Activated CD4-positive, alpha-beta T cell treated with anti-CD3 and anti-CD28 coated beads, Interleukin-2, amount 10 ng/mL, durations not matched to agents 24 days and 14 days (primary cell): ENCODE measurements around the gene MANF. TPM values are rescaled to one million over a fixed set of nuclear protein-coding genes. Genes with fewer than 3 reads are reported as not detected.

Experiments used
- DNase-seq: peaks from one replicate; pipeline ENCODE4 v3.0.0; 2022
- H3K27ac Mint-ChIP-seq: one replicate; pipeline ENCODE4 v1.8.0; 2022; ENCODE audit warnings: mild to moderate bottlenecking, mixed read lengths
- H3K27me3 Mint-ChIP-seq: one replicate; pipeline ENCODE4 v1.8.0; 2022; ENCODE audit warnings: mixed read lengths
- H3K36me3 Mint-ChIP-seq: one replicate; pipeline ENCODE4 v1.8.0; 2022; ENCODE audit warnings: low read depth, mild to moderate bottlenecking, mixed read lengths
- H3K4me1 Mint-ChIP-seq: one replicate; pipeline ENCODE4 v1.8.0; 2021; ENCODE audit warnings: mixed read lengths
- H3K4me3 Mint-ChIP-seq: one replicate; pipeline ENCODE4 v1.8.0; 2022; ENCODE audit warnings: mild to moderate bottlenecking, moderate library complexity, mixed read lengths
- H3K9me3 Mint-ChIP-seq: one replicate; pipeline ENCODE4 v1.8.0; 2021; ENCODE audit warnings: mixed read lengths
- intact Hi-C: fragments of 100-400 bp; cut with micrococcal nuclease; formaldehyde crosslinking; loops from one replicate; pipeline ENCODE4 v1.15.1; 2023
- total RNA-seq: library from RNA; stranded (reverse); gene quantifications from 2 replicates; pipeline ENCODE4 v1.2.3, GENCODE V29; 2022

The MANF gene
- total RNA-seq, 1 donor from 2014 or later: 229 TPM

DNA sequence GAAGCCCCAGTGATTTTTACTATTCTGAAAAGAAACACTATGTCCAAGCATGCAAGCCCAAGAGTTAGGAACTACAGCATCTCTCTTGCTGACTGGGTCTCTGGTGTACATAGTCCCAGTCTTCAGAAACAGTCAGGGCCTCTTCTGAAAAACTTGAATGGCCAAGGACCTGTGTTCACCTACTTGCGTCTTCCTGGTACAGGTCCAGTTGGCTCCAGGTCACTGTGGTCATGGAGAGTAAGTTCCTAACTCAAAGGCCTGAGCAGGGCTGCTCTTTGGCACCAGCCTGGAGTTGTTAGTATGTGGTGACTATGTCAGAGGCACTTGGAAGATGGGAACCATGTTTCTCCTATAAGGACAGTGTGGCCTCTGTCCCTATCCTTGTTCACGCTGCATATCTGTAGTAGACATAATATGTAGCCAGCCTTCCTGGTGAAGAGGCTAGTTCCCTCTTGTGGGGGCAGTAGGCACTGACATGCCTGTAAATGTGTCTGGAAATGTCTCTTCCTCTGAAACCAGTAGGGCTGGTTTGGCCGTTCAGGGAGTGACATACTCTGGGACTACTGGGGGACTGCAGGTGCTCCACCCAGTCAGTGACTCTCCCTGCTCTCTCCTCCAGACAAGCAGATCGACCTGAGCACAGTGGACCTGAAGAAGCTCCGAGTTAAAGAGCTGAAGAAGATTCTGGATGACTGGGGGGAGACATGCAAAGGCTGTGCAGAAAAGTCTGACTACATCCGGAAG, 3.4 kb downstream of the MANF start:
- Mint-ChIP-seq H3K4me3 (peak overlapping the region; percentile 95), H3K27me3 (no peaks in the 10 kb centered on the region), H3K4me1 (peaks cover 51% of the 10 kb centered on the region), H3K36me3 (peaks cover 55% of the 10 kb centered on the region), H3K27ac (peak overlapping the region; percentile 37), H3K9me3 (no peaks in the 10 kb centered on the region)
- intact Hi-C loops: loop anchor here (5.0 to 10.0 kb wide), 2 partner anchors 406 to 1031 kb away; partner anchors contain the start of gene TMEM115
- no peak for DNase-seq

DNA sequence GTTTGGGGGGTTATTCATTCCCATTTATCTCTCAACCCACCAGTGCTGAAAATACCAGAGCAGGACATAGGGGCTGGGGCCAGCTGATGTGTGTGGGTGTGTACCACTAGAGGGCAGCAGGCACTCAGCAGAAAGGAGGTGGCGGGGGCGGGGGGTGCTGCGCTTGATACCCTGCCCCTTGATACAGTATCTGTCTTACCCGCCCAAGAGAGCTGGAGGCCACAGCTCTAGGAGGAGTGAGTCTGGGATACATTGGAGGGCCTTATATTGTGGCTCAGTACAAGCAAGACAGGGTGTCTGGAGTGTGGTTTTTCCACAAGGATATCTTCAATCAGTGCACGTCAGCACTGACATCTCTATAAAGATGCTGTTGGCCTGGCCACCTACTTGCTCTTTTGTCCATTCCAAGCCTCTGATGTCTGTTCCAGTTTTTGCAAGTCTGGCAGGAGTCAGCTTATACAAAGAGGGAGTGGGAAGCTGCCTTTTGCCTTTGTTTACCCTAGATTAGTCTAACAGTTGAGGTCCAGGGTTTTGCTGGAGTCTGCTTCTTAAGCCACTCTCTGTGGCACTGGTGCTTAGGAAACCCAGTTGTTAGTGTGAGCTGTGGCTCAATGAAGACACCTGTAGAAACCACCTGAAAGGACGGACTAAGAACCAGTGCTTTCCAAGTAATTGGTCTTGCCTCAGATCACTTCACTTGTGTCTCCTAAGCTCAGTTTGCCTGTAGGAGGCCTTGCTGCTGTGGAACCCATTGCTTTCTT, 4.5 kb downstream of the MANF start:
- intact Hi-C loops: loop anchor here (2.0 to 10.0 kb wide), 3 partner anchors 281 to 1032 kb away; partner anchors contain the start of genes TEX264 and TMEM115
- Mint-ChIP-seq H3K4me3 (peak overlapping the region; percentile 19), H3K9me3 (no peaks in the 10 kb centered on the region), H3K27me3 (no peaks in the 10 kb centered on the region), H3K27ac (peak overlapping the region; percentile 54), H3K36me3 (peaks cover 63% of the 10 kb centered on the region), H3K4me1 (peaks cover 53% of the 10 kb centered on the region)
- DNase-seq: peak; percentile 88

DNA sequence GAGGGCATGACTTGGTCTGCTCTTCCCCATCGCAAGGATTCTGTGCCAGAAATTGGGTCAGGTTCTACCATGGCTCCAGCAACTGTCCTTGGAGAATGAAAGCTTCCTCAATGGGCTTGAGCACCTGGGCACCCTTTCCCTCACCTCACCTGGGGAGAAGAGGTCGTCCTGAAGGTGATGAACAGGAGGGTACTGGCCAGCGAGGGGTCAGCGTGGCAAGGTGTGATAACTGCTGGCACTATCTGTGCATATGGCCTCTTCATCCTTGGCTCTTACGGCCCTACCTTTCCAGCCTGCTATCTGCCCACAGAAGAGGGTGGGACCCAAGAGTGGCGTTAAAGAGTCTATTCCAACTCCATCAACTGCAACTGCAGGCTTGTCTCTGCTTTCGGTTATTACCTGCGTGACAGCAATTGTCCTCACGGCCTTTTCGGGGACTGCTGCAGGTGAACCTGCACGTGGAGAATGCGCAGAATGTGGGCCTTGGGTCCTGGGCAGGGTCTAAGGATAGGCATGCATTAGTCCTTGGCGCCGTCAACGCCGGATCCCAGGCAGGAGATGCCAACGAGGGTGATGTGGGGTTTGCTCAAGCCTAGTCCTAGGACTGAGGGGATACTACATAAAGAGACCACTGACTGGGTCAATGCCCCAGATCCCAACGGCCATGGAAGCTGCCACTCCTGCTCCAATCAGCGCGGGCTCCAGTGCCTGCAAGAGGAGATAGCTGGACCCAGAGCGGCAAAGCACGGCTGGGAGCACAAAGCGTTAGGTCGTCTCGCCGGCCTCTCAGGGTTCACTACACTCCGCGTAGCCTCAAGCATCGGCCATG, 5.4 kb downstream of the MANF start:
- H3K4me3 Mint-ChIP-seq: peak overlapping the region; percentile 72
- no peaks in the 10 kb centered on the region for H3K9me3 Mint-ChIP-seq
- H3K4me1 Mint-ChIP-seq: peaks cover 57% of the 10 kb centered on the region
- H3K36me3 Mint-ChIP-seq: peaks cover 62% of the 10 kb centered on the region
- peak overlapping the region; percentile 72 for H3K27ac Mint-ChIP-seq
- no peak for DNase-seq
- H3K27me3 Mint-ChIP-seq: no peaks in the 10 kb centered on the region
- intact Hi-C loops: loop anchor here (1.0 to 2.0 kb wide), 2 partner anchors 109 to 280 kb away; partner anchors contain the start of gene TEX264

DNA sequence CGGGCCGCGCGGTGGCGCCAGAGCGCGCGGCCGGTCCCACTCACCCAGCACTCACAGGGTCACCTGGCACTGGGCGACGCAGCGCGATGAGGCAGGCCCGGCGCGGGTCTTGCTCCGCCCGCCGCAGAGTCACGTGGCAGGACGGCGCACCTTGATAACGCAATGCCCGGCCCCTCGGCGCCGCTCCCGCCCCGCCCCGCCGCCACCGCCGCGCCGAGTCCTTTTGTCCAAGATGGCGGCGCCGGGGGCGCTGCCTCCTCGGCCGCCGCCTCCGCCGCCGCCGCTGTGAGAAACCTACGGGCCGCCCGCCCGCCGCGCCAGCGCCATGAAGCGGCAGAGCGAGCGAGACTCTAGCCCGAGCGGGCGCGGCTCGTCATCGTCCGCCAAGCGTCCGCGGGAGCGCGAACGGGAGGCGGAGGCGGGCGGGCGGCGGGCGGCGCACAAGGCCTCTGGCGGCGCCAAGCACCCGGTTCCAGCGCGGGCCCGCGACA, 6.0 kb downstream of the MANF start, which contains the start of gene RBM15B:
RBM15B (plus strand) TSS at position 211 of the 491 bp plus-strand sequence; CDS start at position 326, 115 bp downstream.
- peak; percentile 99 for DNase-seq
- Mint-ChIP-seq H3K9me3 (no peaks in the 10 kb centered on the region), H3K36me3 (peaks cover 57% of the 10 kb centered on the region), H3K4me3 (peak within 1 kb of the TSS; percentile 88), H3K27ac (peak within 1 kb of the TSS; percentile 88), H3K27me3 (no peaks in the 10 kb centered on the region), H3K4me1 (peaks cover 55% of the 10 kb centered on the region)
- intact Hi-C loops: loop anchor here (1.0 to 2.0 kb wide), 2 partner anchors 108 to 280 kb away; partner anchors contain the start of gene TEX264

DNA sequence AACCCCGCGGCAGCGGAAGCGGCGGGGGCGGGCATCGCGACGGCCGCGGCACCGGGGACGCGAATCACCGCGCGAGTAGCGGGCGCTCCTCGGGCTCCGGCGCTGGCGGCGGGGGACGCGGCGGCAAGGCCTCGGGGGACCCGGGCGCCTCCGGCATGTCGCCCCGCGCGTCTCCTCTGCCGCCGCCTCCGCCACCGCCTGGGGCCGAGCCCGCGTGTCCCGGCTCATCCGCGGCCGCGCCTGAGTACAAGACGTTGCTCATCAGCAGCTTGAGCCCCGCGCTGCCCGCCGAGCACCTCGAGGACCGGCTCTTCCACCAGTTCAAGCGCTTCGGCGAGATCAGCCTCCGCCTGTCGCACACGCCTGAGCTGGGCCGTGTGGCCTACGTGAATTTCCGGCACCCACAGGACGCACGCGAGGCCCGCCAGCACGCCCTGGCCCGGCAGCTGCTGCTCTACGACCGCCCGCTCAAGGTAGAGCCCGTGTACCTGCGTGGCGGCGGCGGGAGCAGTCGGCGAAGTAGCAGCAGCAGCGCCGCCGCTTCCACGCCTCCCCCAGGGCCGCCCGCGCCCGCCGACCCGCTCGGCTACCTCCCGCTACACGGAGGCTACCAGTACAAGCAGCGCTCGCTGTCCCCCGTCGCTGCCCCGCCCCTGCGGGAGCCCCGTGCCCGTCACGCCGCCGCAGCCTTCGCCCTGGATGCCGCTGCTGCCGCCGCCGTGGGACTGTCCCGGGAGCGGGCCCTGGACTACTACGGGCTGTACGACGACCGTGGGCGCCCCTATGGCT, 6.7 kb downstream of the MANF start:
- H3K4me1 Mint-ChIP-seq: peaks cover 53% of the 10 kb centered on the region
- H3K27me3 Mint-ChIP-seq: no peaks in the 10 kb centered on the region
- peak overlapping the region; percentile 88 for H3K4me3 Mint-ChIP-seq
- peaks cover 57% of the 10 kb centered on the region for H3K36me3 Mint-ChIP-seq
- DNase-seq: peak; percentile 85
- peak overlapping the region; percentile 88 for H3K27ac Mint-ChIP-seq
- no peaks in the 10 kb centered on the region for H3K9me3 Mint-ChIP-seq
- intact Hi-C loops: loop anchor here (1.0 to 2.0 kb wide), 2 partner anchors 108 to 279 kb away; partner anchors contain the start of gene TEX264

DNA sequence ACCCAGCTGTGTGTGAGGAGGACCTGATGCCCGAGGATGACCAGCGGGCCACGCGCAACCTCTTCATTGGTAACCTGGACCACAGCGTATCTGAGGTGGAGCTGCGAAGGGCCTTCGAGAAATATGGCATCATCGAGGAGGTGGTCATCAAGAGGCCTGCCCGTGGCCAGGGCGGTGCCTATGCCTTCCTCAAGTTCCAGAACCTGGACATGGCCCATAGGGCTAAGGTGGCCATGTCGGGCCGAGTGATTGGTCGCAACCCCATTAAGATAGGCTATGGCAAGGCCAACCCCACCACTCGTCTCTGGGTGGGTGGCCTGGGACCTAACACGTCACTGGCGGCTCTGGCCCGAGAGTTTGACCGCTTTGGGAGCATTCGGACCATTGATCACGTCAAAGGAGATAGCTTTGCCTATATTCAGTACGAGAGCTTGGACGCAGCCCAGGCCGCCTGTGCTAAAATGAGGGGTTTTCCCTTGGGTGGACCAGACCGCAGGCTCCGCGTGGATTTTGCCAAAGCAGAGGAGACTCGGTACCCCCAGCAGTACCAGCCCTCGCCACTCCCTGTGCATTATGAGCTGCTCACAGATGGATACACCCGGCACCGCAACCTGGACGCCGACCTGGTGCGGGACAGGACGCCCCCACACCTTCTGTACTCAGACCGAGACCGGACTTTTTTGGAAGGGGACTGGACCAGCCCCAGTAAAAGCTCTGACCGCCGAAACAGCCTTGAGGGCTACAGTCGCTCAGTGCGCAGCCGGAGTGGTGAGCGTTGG, 7.5 kb downstream of the MANF start:
- DNase-seq: no peak
- H3K27ac Mint-ChIP-seq: peak overlapping the region; percentile 70
- peaks cover 51% of the 10 kb centered on the region for H3K4me1 Mint-ChIP-seq
- peaks cover 56% of the 10 kb centered on the region for H3K36me3 Mint-ChIP-seq
- H3K9me3 Mint-ChIP-seq: no peaks in the 10 kb centered on the region
- no peaks in the 10 kb centered on the region for H3K27me3 Mint-ChIP-seq
- H3K4me3 Mint-ChIP-seq: peak overlapping the region; percentile 88
- intact Hi-C loops: no loop called here

DNA sequence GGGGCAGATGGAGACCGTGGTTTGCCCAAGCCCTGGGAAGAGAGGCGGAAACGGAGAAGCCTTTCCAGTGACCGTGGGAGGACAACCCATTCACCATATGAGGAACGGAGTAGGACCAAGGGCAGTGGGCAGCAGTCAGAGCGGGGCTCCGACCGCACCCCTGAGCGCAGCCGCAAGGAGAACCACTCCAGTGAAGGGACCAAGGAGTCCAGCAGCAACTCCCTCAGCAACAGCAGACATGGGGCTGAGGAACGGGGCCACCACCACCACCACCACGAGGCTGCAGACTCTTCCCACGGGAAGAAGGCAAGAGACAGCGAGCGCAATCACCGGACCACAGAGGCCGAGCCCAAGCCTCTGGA, 8.0 kb downstream of the MANF start:
- peaks cover 54% of the 10 kb centered on the region for H3K36me3 Mint-ChIP-seq
- H3K4me1 Mint-ChIP-seq: peaks cover 47% of the 10 kb centered on the region
- no peaks in the 10 kb centered on the region for H3K9me3 Mint-ChIP-seq
- peak overlapping the region; percentile 88 for H3K4me3 Mint-ChIP-seq
- H3K27me3 Mint-ChIP-seq: no peaks in the 10 kb centered on the region
- intact Hi-C loops: no loop called here
- no peak for DNase-seq
- peak overlapping the region; percentile 51 for H3K27ac Mint-ChIP-seq

DNA sequence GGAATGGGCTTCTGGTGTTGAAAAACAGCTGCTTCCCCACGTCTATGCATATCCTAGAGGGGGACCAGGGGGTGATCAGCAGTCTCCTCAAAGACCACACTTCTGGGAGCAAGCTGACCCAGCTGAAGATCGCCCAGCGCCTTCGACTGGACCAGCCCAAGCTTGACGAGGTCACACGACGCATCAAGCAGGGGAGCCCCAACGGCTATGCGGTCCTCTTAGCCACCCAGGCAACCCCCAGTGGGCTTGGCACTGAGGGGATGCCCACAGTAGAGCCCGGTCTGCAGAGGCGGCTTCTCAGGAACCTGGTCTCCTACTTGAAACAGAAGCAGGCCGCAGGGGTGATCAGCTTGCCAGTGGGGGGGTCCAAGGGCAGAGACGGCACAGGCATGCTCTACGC, 8.5 kb downstream of the MANF start:
- no peak overlapping the region for H3K27ac Mint-ChIP-seq
- no peak overlapping the region for H3K4me3 Mint-ChIP-seq
- H3K4me1 Mint-ChIP-seq: peaks cover 44% of the 10 kb centered on the region

DNA sequence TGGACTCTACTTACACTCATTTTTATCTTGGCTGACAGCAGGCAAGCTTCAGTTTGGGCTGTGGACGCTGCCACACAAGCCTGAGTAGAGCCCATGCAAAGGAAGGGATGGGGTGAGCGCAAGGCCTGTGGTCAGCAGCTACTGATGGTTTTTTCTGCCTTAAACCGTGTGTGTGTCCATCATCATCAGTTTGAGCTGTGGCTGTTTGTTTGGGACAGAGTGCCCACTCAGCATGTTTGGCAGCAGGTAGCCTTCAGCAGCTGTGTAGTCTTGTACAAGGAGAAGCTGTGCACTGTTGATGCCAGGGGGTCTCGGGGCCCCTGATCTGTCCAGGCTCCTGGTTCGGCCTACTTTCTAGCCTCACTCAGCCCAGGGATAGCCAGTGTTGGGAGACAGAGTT, 9.4 kb downstream of the MANF start:
- Mint-ChIP-seq H3K27me3 (no peaks in the 10 kb centered on the region), H3K4me3 (peak overlapping the region; percentile 67), H3K27ac (peak overlapping the region; percentile 69), H3K4me1 (peaks cover 39% of the 10 kb centered on the region), H3K36me3 (peaks cover 46% of the 10 kb centered on the region), H3K9me3 (no peaks in the 10 kb centered on the region)
- intact Hi-C loops: no loop called here
- DNase-seq: no peak

More for the DNA sequence above, 8.5 kb downstream of the MANF start:
- Mint-ChIP-seq H3K27me3 (no peaks in the 10 kb centered on the region), H3K36me3 (peaks cover 52% of the 10 kb centered on the region), H3K9me3 (no peaks in the 10 kb centered on the region)
- DNase-seq: no peak
- intact Hi-C loops: no loop called here

DNA sequence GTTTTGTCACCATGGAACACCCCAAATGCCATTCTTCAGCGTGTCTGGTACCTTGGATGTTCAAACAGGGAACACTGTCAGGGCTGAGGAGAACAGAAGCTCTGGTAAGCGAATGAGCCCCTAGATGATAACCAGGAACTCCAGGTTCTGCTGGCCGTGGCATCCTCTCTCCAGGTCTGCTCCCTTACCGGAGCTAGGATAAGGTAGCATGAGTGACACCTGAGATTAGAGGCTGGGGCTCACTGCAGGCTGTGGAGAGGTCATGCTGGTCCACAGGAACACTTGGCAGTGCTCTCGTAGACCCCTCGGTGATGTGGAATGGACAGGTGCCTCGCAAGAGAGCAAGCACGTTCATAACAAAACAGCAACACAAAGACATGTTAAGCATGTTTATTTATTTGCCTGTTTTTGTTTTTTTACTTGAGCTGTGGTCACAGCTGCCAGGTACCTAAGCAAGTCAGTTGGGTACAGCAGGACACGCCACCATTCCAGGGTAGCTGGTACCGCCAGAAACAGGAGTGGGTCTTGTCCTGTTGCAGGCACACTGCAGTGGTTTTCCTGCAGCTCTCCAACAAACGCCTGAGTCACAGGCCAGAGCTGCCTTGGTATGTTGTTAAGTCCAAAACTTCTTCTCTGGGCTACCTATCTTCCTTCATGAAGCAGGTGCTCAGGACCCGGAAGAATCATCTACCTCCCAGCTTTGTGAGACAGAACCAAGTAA, 10.6 kb downstream of the MANF start:
- H3K36me3 Mint-ChIP-seq: peaks cover 50% of the 10 kb centered on the region
- H3K4me1 Mint-ChIP-seq: peaks cover 31% of the 10 kb centered on the region

DNA sequence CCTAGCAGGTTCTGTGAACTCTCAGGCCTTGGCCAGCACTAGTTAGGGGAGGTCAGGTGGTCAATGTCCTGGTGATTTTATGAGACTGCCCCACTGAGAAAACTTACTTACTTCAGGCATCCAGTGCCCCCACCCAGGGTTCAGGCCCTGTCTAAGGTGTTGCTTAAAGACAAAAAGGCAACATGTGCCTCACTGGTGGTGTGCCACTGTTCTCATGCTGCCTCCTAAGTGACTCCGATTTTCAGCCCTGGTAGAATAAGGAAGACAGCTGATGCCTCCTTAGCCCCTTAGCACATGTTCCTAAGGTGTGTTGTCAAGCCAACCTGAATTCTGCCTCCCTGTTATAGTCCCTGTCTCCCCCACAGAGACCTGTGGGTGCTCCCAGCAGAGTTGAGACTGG, 11.3 kb downstream of the MANF start:
- no peak overlapping the region for H3K4me3 Mint-ChIP-seq
- DNase-seq: no peak
- peak overlapping the region; percentile 29 for H3K27ac Mint-ChIP-seq
- peaks cover 29% of the 10 kb centered on the region for H3K4me1 Mint-ChIP-seq
- H3K36me3 Mint-ChIP-seq: peaks cover 54% of the 10 kb centered on the region
- no peaks in the 10 kb centered on the region for H3K9me3 Mint-ChIP-seq
- no peaks in the 10 kb centered on the region for H3K27me3 Mint-ChIP-seq
- intact Hi-C loops: no loop called here

More for the DNA sequence above, 10.6 kb downstream of the MANF start:
- H3K27ac Mint-ChIP-seq: no peak overlapping the region
- H3K4me3 Mint-ChIP-seq: no peak overlapping the region
- intact Hi-C loops: no loop called here
- H3K9me3 Mint-ChIP-seq: no peaks in the 10 kb centered on the region
- DNase-seq: no peak
- no peaks in the 10 kb centered on the region for H3K27me3 Mint-ChIP-seq
